Activated CD8-positive, alpha-beta memory T cell treated with anti-CD3 and anti-CD28 coated beads, Interleukin-2, amount 10 ng/mL, durations not matched to agents 7 days and 5 days (primary cell): Measurements from ENCODE around the gene LYRM9. TPM values are rescaled to one million over a fixed set of nuclear protein-coding genes. Genes with fewer than 3 reads are reported as not detected.
"Not testable (repeated sequence)": the region's sequence is repeated elsewhere in the genome, so short reads cannot be mapped to it uniquely, and the experiment has no call there.

Experiments used
- ATAC-seq: fragments of 150-1000 bp; cut with Tn5 transposase; one replicate; pipeline ENCODE4 v1.10.0; 2021; ENCODE audit warnings: moderate library complexity
- CTCF ChIA-PET: fragments of 350-600 bp; sonication (Branson Sonifier 250); formaldehyde crosslinking; loops from one replicate; lab custom pipeline; 2021; ENCODE audit warnings: antibody characterized with exemption; lab: Charles Lee
- DNase-seq: peaks from one replicate; pipeline ENCODE4 v3.0.0-alpha.2; 2020
- H3K27ac Mint-ChIP-seq: one replicate; pipeline ENCODE4 v1.8.0; 2021; ENCODE audit warnings: mild to moderate bottlenecking, mixed read lengths
- H3K27me3 Mint-ChIP-seq: one replicate; pipeline ENCODE4 v1.8.0; 2021; ENCODE audit warnings: mixed read lengths
- H3K36me3 Mint-ChIP-seq: one replicate; pipeline ENCODE4 v1.8.0; 2021; ENCODE audit warnings: mild to moderate bottlenecking, mixed read lengths
- H3K4me1 Mint-ChIP-seq: one replicate; pipeline ENCODE4 v1.8.0; 2021; ENCODE audit warnings: mixed read lengths
- H3K4me3 Mint-ChIP-seq: one replicate; pipeline ENCODE4 v1.8.0; 2021; ENCODE audit warnings: mild to moderate bottlenecking, moderate library complexity, mixed read lengths
- H3K9me3 Mint-ChIP-seq: one replicate; pipeline ENCODE4 v1.8.0; 2022; ENCODE audit warnings: low read depth, mixed read lengths
- total RNA-seq, 2 experiments: library from RNA; stranded (reverse); gene quantifications; one replicate each; pipeline ENCODE4 v1.2.3, GENCODE V29; 2021

The LYRM9 gene
- total RNA-seq, 2 experiments from 2014 or later, result 1.7 to 5.1 TPM

DNA sequence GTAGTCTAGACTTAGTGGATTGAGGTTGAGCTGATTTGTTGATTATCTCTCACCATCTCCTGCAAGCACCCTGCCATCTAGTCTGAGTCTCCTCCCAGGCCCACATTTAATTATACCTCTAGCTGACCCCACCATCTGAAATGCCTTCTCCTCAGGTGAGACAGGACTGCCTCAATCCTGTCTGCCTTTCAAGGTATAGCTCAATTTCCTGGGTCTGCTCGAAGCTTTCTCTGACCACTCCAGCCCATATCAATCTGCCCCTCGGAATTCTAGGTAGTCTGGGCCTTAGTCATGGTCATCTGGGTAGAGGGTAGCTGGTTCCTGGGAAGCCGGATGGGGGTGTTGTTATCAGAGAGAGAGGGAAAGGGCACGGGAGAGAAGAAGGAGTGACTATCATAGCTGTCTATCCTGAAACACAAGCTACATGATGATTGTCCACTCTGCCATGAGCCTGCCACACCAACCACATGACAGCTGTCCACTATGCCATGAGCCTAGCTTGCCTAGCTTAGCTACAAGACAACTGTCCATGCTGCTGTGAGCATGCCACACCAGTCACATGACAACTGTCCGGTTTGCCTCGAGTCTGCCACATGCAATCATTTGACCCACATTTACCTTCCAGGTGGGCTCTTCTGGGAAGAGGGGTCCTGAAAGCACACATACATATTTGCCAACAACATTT lies 34.4 kb downstream of the LYRM9 start:
- no peaks in the 10 kb centered on the region for H3K36me3 Mint-ChIP-seq
- CTCF ChIA-PET, result interaction anchor here (0.5 to 3.3 kb wide), 5 partner anchors 12 to 53 kb away, joined by 3 to 11 read pairs (median 6); no protein-coding TSS in a partner anchor
- H3K27me3 Mint-ChIP-seq, result peaks cover 9% of the 10 kb centered on the region
- H3K4me1 Mint-ChIP-seq, result peaks cover 14% of the 10 kb centered on the region
- no peaks in the 10 kb centered on the region for H3K9me3 Mint-ChIP-seq
- DNase-seq (no peak), ATAC-seq (no peak)
- no peak overlapping the region for H3K4me3 Mint-ChIP-seq
- H3K27ac Mint-ChIP-seq, result no peak overlapping the region

DNA sequence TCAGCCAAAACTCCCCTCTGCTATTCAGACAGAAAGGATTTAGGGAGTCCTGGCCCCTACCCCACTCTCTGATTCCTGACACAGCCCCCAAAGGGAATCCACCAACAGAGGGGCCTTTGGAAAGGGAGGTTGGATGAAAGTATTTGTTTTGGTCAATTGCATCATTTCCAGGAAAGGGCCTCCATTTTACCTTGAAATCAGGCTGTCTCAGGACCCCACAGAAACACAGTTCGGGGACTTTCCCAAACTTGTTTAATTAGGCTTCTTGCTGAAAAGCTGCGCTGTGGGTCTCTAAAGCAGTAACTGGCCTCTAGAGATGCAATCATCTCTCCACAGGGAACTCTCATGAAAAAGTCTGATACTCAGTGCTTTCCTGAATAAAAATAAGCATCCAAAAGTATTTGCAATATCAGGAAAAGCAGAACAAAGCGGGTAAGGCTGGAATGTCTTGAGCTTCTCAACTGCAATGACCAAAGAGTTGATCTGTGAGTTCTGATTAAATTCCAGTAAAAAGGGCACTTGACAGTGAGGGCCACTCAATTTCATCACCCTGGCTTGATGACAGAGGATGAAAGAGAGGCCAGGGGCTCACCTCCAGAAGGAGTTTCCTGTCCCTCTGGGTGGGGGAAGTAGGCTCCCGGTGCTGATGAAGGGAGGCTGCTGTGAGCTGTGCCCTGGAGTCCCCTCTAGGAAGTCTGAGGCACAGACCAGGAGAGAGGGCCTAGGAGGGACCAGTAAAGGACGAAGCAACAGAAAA lies 36.3 kb downstream of the LYRM9 start:
- Mint-ChIP-seq H3K4me3 (no peak overlapping the region), H3K36me3 (no peaks in the 10 kb centered on the region), H3K4me1 (peaks cover 14% of the 10 kb centered on the region), H3K27me3 (peaks cover 6% of the 10 kb centered on the region), H3K9me3 (no peaks in the 10 kb centered on the region), H3K27ac (no peak overlapping the region)
- DNase-seq (no peak), ATAC-seq (no peak)
- CTCF ChIA-PET, result interaction anchor here (1.4 to 2.0 kb wide), 3 partner anchors 21 to 51 kb away, joined by 4 to 6 read pairs (median 5); no protein-coding TSS in a partner anchor

DNA sequence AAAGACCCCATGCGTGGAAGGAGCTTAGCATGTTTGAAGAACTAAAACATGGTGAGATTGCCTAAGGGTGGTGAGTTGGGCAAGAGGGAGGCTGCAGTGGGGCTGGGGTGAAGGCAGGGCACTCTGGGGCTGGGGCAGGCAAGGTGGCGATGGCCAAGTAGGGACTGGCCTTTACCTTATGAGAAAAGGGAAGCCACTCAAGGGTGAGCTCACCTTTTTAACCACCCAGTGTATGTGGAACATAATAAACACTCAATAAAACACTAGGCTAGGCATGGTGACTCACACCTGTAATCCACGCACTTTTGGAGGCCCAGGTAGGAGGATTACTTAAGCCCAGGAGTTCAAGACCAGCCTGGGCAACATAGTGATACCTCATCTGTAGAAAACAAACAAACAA lies 37.7 kb downstream of the LYRM9 start:
- Mint-ChIP-seq H3K4me1 (peaks cover 14% of the 10 kb centered on the region), H3K36me3 (no peaks in the 10 kb centered on the region), H3K27ac (no peak overlapping the region), H3K4me3 (no peak overlapping the region), H3K9me3 (no peaks in the 10 kb centered on the region), H3K27me3 (peaks cover 3% of the 10 kb centered on the region)
- CTCF ChIA-PET, result interaction anchor here (1.3 kb wide), 1 partner anchor 24 kb away, joined by 4 read pairs; no protein-coding TSS in a partner anchor
- DNase-seq (no peak), ATAC-seq (no peak)

DNA sequence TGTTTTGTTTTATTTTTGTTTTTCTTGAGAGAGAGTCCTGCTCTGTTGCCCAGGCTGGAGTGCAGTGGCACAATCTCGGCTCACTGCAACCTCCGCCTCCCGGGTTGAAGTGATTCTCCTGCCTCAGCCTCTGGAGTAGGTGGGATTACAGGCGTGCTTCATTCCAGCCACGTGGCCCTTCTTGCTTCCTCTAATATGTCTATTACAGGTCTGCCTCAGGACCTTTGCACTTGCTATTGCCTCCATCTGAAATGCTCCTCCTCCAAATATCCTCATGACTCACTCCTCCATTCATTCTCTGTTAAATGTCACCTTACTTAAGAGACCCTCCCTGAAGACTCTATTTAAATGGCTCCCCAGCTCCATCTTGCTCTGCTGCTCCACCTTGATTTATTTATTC lies 39.0 kb downstream of the LYRM9 start:
- DNase-seq (no peak), ATAC-seq (no peak)
- no peaks in the 10 kb centered on the region for H3K27me3 Mint-ChIP-seq
- CTCF ChIA-PET, result no interaction called here
- H3K9me3 Mint-ChIP-seq, result no peaks in the 10 kb centered on the region
- H3K27ac Mint-ChIP-seq, result no peak overlapping the region
- H3K4me1 Mint-ChIP-seq, result peaks cover 14% of the 10 kb centered on the region
- H3K36me3 Mint-ChIP-seq, result no peaks in the 10 kb centered on the region
- no peak overlapping the region for H3K4me3 Mint-ChIP-seq

DNA sequence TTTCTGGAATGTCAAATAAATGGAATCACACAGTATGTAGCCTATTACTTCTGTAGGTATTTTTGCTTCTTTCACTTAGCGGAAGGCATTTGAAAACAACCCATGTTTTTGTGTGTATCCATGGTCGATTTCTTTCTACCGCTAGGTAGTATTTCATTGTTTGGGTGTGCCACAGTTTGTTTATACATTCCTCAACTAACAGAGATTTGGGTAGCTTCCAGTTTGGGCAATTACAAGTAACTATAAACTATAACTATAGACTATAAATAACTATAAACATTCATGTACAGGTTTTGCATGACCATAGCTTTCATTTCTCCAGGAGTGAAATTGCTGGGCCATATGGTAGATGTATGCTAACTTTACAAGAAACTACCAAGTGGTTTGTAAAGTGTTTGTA lies 40.1 kb downstream of the LYRM9 start:
- H3K9me3 Mint-ChIP-seq, result no peaks in the 10 kb centered on the region
- no peak for DNase-seq

DNA sequence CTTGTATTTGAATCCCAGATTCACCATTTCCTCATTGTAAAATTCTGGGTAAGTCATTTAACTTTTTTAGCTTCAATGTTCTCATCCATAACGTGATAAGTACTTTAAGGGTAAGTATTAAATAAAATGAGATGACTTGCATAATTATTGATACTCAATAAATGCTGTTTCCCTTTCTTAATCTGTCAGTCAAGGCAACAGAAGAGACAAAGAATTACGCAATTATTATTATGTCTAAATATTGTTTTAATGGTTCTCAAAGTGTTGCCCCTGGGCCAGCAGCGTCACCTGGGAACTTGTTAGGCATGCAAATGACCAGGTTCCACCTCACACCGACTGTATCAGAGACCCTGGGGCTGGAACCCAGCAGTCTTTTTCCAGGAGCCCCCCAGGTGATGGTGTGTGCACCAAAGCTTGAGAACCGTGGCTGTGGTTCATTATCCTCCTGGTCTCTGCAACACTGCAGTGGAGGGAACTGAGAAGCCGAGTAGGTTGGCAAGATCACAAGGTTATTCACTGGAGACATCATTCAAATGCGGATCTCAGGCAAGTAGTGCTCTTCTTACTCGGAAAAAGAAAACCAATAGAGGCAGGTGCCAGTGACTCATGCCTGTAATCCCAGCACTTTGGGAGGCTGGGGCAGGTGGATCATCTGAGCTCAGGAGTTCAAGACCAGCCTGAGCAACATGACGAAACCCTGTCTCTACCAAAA lies 43.5 kb downstream of the LYRM9 start:
- CTCF ChIA-PET, result interaction anchor here (1.1 kb wide), 1 partner anchor 30 kb away, joined by 3 read pairs; no protein-coding TSS in a partner anchor
- Mint-ChIP-seq H3K27me3 (no peaks in the 10 kb centered on the region), H3K4me1 (peaks cover 30% of the 10 kb centered on the region), H3K36me3 (peaks cover 4% of the 10 kb centered on the region), H3K9me3 (no peaks in the 10 kb centered on the region), H3K27ac (no peak overlapping the region), H3K4me3 (no peak overlapping the region)
- ATAC-seq (no peak), DNase-seq (no peak)

More for the DNA sequence above, 40.1 kb downstream of the LYRM9 start:
- ATAC-seq, result no peak
- Mint-ChIP-seq H3K27me3 (no peaks in the 10 kb centered on the region), H3K27ac (no peak overlapping the region), H3K4me3 (no peak overlapping the region), H3K36me3 (no peaks in the 10 kb centered on the region), H3K4me1 (peaks cover 15% of the 10 kb centered on the region)
- CTCF ChIA-PET, result interaction anchor here (0.6 to 2.5 kb wide), 2 partner anchors 27 to 48 kb away, joined by 3 to 10 read pairs; no protein-coding TSS in a partner anchor

DNA sequence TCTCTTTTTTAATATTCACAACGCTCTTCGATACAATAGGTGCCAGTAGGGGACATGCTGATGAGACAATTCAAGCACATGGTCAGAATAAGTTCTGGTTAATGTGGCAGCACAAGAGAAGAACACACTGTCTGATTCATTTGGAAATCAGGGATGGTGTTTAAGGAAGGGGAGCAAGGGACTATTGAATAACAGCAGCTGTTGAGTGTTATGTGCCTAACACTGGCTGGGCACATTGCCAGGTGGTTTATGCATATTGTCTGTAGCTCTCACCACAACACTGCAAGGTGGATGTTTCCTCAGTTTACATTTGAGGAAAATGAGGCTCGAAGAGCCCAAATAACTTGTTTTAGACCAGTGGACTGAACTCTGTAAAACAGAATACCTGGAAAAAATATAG lies 44.2 kb downstream of the LYRM9 start:
- Mint-ChIP-seq H3K4me3 (no peak overlapping the region), H3K27me3 (no peaks in the 10 kb centered on the region), H3K27ac (no peak overlapping the region), H3K36me3 (peaks cover 4% of the 10 kb centered on the region), H3K4me1 (peaks cover 30% of the 10 kb centered on the region), H3K9me3 (no peaks in the 10 kb centered on the region)
- ATAC-seq (no peak), DNase-seq (no peak)
- CTCF ChIA-PET, result interaction anchor here (1.1 kb wide), 1 partner anchor 30 kb away, joined by 3 read pairs; no protein-coding TSS in a partner anchor

DNA sequence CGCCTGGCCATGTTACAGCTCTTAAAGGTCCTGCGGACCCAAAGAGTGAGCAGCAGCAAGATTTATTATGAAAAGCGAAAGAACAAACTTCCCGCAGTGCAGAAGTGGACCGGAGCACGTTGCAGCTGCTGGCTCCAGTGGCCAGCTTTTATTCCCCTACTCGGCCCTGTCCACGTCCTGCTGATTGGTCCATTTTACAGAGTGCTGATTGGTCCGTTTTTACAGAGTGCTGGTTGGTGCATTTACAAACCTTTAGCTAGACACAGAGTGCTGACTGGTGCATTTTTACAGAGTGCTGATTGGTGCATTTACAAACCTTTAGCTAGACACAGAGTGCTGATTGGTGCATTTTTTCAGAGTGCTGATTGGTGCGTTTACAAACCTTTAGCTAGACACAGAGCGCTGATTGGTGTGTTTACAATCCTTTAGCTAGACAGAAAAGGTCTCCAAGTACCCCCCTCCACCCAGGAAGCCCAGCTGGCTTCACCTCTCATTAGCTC lies 46.3 kb downstream of the LYRM9 start:
- CTCF ChIA-PET, result interaction anchor here (1.0 to 2.4 kb wide), 11 partner anchors 10 to 556 kb away, joined by 3 to 13 read pairs (median 5); partner anchors contain the start of gene LYRM9
- H3K36me3 Mint-ChIP-seq, H3K27me3 Mint-ChIP-seq, DNase-seq, H3K9me3 Mint-ChIP-seq: not testable (repeated sequence)
- Mint-ChIP-seq H3K4me1 (peaks cover 30% of the 10 kb centered on the region), H3K4me3 (peak overlapping the region; percentile 71), H3K27ac (peak overlapping the region; percentile 83)
- peak; percentile 22 for ATAC-seq

DNA sequence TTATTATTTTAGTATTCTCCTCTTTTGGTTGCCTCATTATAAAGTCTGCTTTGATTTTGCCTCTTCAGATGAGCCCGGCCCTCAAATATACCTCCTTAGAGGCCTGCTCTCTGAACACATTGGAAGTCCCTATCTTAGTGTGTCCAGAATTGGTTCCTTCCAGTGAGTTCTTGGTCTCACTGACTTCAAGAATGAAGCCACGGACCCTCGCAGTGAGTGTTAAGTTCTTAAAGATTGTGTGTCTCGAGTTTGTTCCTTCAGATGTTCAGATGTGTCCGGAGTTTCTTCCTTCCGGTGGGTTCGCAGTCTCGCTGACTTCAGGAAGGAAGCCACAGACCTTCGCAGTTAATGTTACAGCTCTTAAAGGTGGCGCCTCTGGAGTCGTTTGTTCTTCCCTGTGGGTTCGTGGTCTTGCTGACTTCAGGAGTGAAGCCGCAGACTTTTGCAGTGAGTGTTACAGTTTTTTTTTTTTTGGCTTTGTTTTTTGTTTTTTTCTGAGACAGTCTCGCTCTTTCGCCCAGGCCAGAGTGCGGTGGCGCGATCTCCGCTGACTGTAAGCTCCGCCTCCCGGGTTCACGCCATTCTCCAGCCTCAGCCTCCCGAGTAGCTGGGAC lies 47.0 kb downstream of the LYRM9 start:
- H3K4me1 Mint-ChIP-seq, result peaks cover 30% of the 10 kb centered on the region
- CTCF ChIA-PET, result interaction anchor here (1.0 to 2.4 kb wide), 9 partner anchors 10 to 555 kb away, joined by 3 to 13 read pairs (median 6); partner anchors contain the start of gene LYRM9
- H3K4me3 Mint-ChIP-seq, result peak overlapping the region; percentile 71
- H3K9me3 Mint-ChIP-seq, result no peaks in the 10 kb centered on the region
- DNase-seq (peak; percentile 73), ATAC-seq (peak; percentile 73)
- peak overlapping the region; percentile 83 for H3K27ac Mint-ChIP-seq
- H3K27me3 Mint-ChIP-seq, result no peaks in the 10 kb centered on the region
- peaks cover 4% of the 10 kb centered on the region for H3K36me3 Mint-ChIP-seq

DNA sequence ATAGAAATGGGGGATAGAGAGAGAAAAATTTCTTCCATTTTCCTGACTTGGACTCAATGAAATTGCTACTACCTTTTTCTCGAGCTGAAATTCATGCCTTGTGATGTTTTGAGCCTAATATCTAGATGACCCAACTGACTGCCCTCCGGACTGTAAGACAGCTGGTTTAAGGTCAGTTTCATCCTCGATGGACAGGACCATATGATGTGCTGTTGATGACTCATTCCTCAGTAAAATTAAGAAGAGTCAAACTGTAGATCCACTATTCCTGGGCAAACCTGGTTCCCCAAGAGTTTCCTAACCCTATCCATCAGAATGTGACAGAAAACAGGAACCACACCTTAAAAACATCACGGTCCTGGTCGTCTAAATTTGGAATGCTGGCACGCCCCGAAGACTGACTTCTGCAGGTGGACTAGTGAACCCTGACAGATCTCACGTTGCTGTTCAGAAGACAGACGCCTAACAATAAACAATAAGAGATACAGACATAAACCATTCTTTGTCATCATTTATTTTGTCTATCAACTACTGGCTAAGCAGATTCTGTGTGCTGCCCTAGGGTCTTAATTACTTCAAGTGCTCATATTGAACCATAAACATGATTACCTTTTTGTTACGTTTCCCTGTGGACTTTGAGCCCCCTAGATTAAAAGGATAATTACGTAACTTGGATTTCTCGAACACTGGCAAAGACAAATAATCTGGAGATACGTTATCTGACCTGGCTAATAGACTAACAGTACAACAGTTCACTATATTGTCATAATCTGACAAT lies 47.7 kb downstream of the LYRM9 start:
- Mint-ChIP-seq H3K36me3 (peaks cover 4% of the 10 kb centered on the region), H3K4me1 (peaks cover 30% of the 10 kb centered on the region), H3K27me3 (no peaks in the 10 kb centered on the region), H3K27ac (no peak overlapping the region), H3K9me3 (no peaks in the 10 kb centered on the region), H3K4me3 (no peak overlapping the region)
- CTCF ChIA-PET, result interaction anchor here (1.2 to 3.7 kb wide), 4 partner anchors 37 to 40 kb away, joined by 6 to 16 read pairs (median 10); no protein-coding TSS in a partner anchor
- DNase-seq (no peak), ATAC-seq (no peak)

DNA sequence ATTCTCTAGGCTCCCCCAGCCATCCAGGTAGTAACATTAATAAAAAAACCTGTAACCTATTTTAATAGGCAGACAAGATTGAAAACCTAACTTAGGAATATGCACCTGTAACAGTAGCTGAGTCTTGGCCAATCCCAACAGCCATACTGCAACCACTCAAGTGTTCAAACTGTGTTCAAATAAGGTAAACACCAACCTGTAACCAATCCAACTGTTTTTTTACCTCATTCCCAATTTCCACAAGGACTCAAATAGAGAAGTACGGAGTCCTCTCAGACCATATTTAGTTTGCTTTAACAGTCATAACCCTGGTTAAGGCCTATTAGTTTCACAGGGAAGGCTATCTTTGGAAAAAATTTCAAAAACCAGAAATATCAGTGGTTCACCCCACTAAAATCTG lies 52.5 kb downstream of the LYRM9 start:
- H3K36me3 Mint-ChIP-seq, result no peaks in the 10 kb centered on the region
- no peaks in the 10 kb centered on the region for H3K9me3 Mint-ChIP-seq
- no peak overlapping the region for H3K27ac Mint-ChIP-seq
- CTCF ChIA-PET, result no interaction called here
- ATAC-seq (no peak), DNase-seq (no peak)
- H3K4me3 Mint-ChIP-seq, result no peak overlapping the region
- no peaks in the 10 kb centered on the region for H3K27me3 Mint-ChIP-seq
- H3K4me1 Mint-ChIP-seq, result peaks cover 6% of the 10 kb centered on the region

DNA sequence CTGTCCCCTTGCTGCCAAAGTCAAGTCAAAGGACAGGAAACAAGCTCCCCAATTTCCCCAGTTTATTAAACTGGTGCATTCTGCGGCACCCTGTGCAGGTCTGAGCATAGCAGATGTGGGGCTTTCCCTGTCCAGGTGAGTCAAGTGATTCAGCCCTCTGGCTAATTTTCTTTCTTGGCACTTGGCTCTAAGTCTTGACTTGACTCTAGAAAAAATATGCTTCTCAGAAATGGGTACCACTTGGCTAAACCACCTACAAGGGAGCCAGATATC lies 52.8 kb downstream of the LYRM9 start:
- H3K36me3 Mint-ChIP-seq, H3K4me1 Mint-ChIP-seq, ATAC-seq, CTCF ChIA-PET, DNase-seq, H3K27ac Mint-ChIP-seq, H3K9me3 Mint-ChIP-seq, H3K4me3 Mint-ChIP-seq, H3K27me3 Mint-ChIP-seq: not testable (repeated sequence)
